ENCODE measurements around the gene ADNP2. TPM values are rescaled to one million over a fixed set of nuclear protein-coding genes. Genes with fewer than 3 reads are reported as not detected.

Gene ADNP2, protein sequence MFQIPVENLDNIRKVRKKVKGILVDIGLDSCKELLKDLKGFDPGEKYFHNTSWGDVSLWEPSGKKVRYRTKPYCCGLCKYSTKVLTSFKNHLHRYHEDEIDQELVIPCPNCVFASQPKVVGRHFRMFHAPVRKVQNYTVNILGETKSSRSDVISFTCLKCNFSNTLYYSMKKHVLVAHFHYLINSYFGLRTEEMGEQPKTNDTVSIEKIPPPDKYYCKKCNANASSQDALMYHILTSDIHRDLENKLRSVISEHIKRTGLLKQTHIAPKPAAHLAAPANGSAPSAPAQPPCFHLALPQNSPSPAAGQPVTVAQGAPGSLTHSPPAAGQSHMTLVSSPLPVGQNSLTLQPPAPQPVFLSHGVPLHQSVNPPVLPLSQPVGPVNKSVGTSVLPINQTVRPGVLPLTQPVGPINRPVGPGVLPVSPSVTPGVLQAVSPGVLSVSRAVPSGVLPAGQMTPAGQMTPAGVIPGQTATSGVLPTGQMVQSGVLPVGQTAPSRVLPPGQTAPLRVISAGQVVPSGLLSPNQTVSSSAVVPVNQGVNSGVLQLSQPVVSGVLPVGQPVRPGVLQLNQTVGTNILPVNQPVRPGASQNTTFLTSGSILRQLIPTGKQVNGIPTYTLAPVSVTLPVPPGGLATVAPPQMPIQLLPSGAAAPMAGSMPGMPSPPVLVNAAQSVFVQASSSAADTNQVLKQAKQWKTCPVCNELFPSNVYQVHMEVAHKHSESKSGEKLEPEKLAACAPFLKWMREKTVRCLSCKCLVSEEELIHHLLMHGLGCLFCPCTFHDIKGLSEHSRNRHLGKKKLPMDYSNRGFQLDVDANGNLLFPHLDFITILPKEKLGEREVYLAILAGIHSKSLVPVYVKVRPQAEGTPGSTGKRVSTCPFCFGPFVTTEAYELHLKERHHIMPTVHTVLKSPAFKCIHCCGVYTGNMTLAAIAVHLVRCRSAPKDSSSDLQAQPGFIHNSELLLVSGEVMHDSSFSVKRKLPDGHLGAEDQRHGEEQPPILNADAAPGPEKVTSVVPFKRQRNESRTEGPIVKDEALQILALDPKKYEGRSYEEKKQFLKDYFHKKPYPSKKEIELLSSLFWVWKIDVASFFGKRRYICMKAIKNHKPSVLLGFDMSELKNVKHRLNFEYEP
- 11.5 TPM for polyA plus RNA-seq (2013, experiment 1 of 2; ENCODE audit: insufficient read length)
- polyA plus RNA-seq (2013, experiment 2 of 2; ENCODE audit: insufficient read length), result 11.6 TPM

DNA sequence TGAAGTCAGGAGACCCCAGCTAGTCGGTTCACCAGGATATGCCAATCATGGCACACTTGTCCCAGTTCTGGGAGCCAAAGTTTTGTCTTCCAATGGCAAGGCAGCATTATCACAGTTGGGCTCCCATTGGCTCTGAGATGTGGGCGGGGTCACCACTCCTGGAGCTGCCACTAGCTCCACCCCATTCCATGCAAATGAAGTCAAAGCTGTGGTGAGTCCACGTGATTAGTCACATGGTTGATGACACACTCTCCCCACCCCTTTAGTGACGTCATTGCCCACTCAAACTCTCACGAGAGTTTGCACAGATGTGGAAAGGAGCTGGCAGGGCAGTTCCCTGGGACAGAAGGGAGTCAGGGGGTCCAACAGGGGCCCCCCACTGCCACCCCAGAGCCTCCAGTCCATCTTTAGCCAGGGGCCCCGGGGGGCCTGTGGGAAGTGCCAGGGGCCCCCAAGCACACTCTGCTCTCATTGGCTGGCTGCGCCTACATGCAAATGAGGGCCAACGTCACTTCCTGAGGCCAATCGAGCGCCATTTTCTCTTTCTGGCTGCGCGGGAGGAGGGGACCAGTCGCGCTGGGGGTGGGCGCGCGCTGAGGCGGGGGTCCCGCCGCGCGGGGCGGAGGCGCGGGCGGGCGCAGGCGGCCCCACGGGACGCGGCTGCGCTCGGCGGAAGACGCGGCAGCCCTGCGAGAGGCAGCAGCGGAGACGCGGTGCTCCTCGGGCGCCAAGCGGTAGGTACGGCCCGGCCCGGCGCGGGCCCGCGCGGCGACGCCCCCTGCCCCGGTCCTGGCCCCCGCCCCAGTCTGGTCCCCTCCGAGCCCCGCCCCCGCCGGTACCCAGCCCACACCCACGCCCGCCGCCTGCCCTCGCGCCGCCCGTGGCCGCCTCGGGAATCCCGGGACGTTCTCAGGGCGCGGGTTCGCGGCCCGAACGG lies at the start of gene ADNP2:
Gene ADNP2, plus strand, starts transcription at position 524 of the 937 bp plus-strand sequence. CDS start 8,281 bp downstream, outside the sequence.
- DNase-seq, result peak; percentile 92

DNA sequence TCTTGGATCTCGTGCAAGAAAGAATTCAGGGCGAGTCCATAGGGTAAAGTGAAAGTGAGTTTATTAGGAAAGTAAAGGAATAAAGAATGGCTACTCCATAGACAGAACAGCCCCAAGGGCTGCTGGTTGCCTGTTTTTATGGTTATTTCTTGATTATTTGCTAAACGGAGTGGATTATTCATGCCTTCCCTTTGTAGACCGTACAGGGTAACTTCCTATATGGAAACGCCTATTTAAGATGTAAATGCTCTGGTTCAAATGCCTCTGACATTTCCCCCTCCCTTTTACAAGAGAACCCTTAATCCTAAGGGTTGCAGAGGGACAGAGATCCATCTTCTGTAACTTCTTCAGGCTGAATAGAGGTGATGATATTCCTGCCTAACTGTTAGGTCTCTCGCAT lies 49.1 kb upstream of the ADNP2 start:
- DNase-seq, result no peak

- no peak for DNase-seq
These were observed 43.4 kb upstream of the ADNP2 start for GRCh38 chr18:80065705-80066104.

GRCh38 chr18:80067321-80067720 lies 41.7 kb upstream of the ADNP2 start:
- no peak for DNase-seq

DNA sequence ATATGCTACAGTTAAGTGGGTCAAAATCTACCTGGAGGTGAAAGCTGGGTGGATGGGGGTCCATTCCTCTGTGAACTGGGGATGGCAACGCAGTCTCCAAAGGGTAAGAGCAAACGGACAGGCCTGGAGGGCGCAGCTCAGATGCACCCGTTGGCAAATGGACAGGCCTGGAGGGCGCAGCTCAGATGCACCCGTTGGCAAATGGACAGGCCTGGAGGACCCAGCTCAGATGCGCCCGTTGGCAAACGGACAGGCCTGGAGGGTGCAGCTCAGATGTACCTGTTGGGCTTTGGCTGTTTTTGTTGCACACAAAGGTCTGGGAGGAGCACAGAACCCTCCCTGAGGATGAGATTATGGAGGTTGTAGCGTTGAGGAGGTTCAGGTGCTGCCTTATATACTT lies 41.2 kb upstream of the ADNP2 start:
- DNase-seq, result no peak

DNA sequence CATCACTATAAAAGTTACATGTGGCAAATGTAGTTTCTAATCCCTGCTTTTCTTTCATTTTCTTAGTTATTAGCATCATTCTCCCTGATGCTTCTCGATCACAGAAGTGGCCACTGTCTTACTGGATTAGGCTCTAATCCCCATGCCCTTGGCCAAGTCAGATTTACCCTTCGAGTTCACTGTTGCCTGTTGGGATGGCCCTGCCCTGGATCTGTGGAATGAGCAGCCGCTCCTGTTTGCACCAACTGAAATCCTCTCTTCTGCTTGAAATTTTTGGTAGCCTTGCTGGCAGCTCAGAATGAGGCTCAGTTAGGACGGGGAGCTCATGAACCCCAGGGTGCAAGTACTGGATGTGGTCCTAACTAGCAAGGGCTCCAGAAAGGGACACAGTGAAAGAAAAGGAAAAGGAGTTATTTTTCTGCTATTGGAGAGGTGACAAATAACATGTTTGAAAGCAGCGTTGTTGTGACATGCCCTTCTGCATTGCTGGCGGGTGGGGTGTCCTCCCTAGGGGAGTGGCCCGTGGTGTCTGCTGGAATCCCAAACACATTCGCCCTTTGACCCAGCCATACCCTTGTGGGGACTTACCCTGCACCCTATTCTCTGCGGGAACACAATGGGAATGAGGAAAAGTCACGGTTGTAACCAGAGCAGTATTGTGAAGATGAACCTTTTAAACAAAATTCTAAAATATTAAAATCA lies 40.3 kb upstream of the ADNP2 start:
- DNase-seq, result no peak

DNA sequence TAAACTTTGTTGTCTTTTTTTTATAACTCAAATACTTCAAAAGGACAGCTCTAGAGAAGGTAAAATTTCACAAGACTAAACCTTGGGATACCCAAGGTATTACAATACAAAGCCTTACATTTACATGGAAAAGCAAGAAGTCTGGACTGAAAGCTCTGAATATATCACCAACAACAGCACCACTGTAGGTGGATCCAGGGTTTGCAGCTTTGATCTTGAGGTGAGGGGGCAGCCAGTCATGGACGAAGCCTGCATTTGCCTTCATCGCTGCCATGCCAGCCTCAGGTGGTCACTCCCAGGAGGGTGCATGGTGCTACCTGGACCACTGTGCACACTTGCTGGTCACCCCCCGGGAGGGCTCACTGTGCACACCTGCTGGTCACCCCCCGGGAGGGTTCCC lies 38.2 kb upstream of the ADNP2 start:
- DNase-seq, result no peak

- no peak for DNase-seq
These were observed 34.9 kb upstream of the ADNP2 start for GRCh38 chr18:80074183-80074582.

DNA sequence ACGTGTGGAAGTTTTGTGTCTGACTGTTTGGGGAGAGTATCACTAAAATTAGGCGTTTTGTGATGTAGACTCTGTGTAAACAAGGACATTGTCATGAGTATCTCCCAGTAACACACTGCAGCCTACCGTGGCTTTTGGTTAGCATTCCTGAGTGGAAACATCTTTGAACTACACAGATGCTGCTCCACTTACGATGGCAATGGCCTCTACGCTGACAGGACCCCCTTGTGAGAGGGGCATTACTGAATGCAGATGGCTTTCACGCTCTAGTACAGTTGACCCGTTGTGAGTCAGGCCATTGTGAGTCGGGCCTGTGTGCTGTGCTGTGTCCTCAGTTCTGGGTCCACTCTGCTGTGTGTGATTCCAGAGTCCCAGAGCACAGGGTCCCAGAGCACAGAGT lies 34.4 kb upstream of the ADNP2 start:
- no peak for DNase-seq

DNA sequence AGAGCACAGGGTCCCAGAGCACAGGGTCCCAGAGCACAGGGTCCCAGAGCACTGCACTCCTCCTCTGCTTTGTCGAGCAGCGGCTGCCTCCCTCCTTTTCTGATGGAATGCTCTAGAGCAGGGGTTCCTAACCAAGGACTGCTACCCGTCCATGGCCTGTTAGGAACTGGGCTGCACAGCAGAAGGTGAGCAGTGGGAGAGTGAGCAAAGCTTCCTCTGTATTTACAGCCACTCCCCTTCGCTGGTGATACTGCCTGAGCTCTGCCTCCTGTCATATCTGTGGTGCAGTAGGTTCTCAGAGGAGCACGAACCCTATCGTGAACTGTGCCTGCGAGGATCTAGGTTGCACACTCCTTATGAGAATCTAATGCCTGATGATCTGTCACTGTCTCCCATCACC lies 33.1 kb upstream of the ADNP2 start:
- DNase-seq, result no peak

- no peak for DNase-seq
These were observed 32.7 kb upstream of the ADNP2 start for GRCh38 chr18:80076379-80076778.

DNA sequence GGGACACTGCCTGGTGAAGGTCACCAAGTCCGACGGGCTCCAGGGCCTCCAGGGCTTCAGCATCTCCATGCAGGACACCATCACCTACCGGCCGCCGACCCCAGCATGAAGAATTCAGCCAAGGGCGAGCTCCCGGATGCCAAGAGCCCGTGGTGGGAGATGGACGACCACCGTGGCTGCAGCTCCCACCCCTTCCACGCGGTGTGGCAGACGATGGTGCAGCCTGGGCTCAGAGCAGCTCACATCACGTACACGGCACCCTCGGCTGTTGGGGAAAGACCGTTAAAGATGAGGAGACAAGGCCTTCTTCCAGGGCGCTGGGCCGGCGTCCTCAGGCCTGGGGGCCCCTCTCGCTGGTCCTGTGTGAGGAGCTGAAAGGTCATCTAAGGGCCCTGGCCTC lies 31.2 kb upstream of the ADNP2 start:
- DNase-seq, result no peak

- peak; percentile 5 for DNase-seq
These were observed 22.8 kb upstream of the ADNP2 start for GRCh38 chr18:80086281-80086680.

GRCh38 chr18:80088036-80088435 lies 21.0 kb upstream of the ADNP2 start:
- no peak for DNase-seq

DNA sequence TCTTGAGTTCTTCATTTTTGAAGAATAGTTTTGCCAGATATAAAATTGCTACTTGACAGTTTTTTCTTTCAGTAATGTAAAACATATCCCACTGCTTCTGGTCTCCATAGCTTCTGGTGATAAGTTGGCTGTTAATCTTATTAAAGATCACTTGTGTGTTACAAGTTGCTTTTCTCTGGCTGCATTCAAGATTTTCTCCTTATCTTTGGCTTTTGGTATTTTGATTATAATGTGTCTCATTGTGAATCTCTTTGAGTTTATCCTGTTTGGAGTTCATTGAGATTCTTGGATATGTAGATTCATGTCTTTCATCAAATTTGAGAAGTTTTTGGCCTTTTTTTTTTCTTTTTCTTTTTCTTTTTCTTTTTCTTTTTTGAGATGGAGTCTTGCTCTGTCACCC lies 20.2 kb upstream of the ADNP2 start:
- no peak for DNase-seq

GRCh38 chr18:80095414-80095813 lies 13.6 kb upstream of the ADNP2 start:
- no peak for DNase-seq

DNA sequence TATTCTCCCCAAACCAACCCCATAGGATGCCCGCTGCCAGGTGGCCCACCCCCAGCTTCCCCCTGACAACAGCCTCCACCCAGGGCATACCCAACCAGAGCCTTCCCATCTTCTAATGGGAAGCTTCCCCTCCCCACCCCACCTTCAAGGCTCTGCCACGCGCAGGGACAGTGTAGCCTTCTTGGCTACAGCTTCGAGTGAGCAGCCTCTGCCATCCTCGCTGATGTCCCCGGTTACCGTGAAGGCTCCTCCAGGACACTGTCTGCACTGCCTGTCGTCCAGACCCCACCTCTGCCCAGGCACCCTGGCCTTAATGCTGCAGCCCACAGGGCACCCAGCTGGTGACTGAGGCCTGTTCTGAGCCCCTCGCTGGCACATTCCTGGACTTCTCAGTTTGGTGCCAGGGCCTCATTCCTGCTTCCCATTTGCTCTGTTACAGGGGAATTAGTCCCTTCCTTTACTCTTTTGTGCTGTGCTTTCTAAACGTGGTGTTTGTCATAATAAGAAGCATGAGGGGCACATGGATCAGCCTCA lies 13.0 kb upstream of the ADNP2 start:
- DNase-seq, result no peak

- no peak for DNase-seq
These were observed 11.9 kb upstream of the ADNP2 start for GRCh38 chr18:80097201-80097600.

GRCh38 chr18:80103231-80103630 lies 5.8 kb upstream of the ADNP2 start:
- peak; percentile 26 for DNase-seq

DNA sequence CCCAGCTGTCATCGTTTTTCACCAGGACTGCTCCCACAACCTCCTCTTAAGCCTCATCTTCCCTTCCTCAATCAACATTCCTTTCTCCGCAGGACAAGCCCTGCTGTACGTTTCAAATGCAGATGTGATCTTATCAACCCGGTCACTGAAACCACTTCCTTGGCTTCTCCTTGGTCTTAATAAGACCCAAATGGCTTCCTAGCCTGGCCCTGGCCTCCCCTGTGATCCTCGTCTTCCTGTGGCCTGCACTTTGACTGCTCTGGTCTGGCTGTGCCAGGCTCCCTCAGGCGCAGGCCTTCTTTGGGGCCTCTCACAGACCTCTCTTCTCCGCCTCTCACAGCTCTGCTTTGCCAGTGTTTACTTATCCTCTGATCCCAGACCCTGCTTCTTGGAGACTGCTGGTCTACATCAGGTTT lies 4.7 kb upstream of the ADNP2 start:
- DNase-seq, result no peak
